IPS-18a (cell line): ENCODE results near the gene ALOX12B.

Experiments used
- H3K27ac ChIP-seq: one replicate; pipeline ENCODE4 v1.5.1; 2013; ENCODE audit warnings: low read length
- H3K27me3 ChIP-seq: one replicate; pipeline ENCODE4 v1.6.1; 2013; ENCODE audit warnings: mild to moderate bottlenecking, low read length; ENCODE audit not compliant: control insufficient read depth, insufficient read depth
- H3K36me3 ChIP-seq: one replicate; pipeline ENCODE4 v1.6.1; 2013; ENCODE audit warnings: low read depth, low read length; ENCODE audit not compliant: control insufficient read depth
- H3K4me1 ChIP-seq: one replicate; pipeline ENCODE4 v1.6.1; 2013; ENCODE audit warnings: low read depth, low read length; ENCODE audit not compliant: control insufficient read depth
- H3K4me3 ChIP-seq: one replicate; pipeline ENCODE4 v1.5.1; 2013; ENCODE audit warnings: low read length
- H3K9ac ChIP-seq: one replicate; pipeline ENCODE4 v1.6.1; 2013; ENCODE audit warnings: mild to moderate bottlenecking, low read length, moderate library complexity
- H3K9me3 ChIP-seq: one replicate; pipeline ENCODE4 v1.6.1; 2013; ENCODE audit warnings: low read depth, low read length; ENCODE audit not compliant: control insufficient read depth

The ALOX12B gene

GRCh38 chr17:8046306-8046928 is 41.1 kb downstream of the ALOX12B start:
- Histone ChIP-seq H3K9ac (no peak overlapping the region), H3K4me1 (no peaks in the 10 kb centered on the region), H3K27me3 (no peaks in the 10 kb centered on the region), H3K36me3 (no peaks in the 10 kb centered on the region), H3K27ac (no peak overlapping the region), H3K4me3 (no peak overlapping the region), H3K9me3 (no peaks in the 10 kb centered on the region)

GRCh38 chr17:8044819-8045810 is 42.4 kb downstream of the ALOX12B start:
- no peaks in the 10 kb centered on the region for H3K4me1 ChIP-seq
- no peak overlapping the region for H3K9ac ChIP-seq
- no peak overlapping the region for H3K4me3 ChIP-seq
- H3K27ac ChIP-seq, result no peak overlapping the region
- H3K9me3 ChIP-seq, result no peaks in the 10 kb centered on the region
- H3K36me3 ChIP-seq, result no peaks in the 10 kb centered on the region
- H3K27me3 ChIP-seq, result no peaks in the 10 kb centered on the region

- H3K4me3 ChIP-seq, result no peak overlapping the region
- H3K4me1 ChIP-seq, result no peaks in the 10 kb centered on the region
- H3K27ac ChIP-seq, result no peak overlapping the region
- H3K9ac ChIP-seq, result no peak overlapping the region
- no peaks in the 10 kb centered on the region for H3K9me3 ChIP-seq
- no peaks in the 10 kb centered on the region for H3K36me3 ChIP-seq
- H3K27me3 ChIP-seq, result no peaks in the 10 kb centered on the region
These were observed 45.5 kb downstream of the ALOX12B start for GRCh38 chr17:8041979-8042378.

GRCh38 chr17:8041249-8041928 is 46.1 kb downstream of the ALOX12B start:
- no peaks in the 10 kb centered on the region for H3K4me1 ChIP-seq
- no peak overlapping the region for H3K9ac ChIP-seq
- no peaks in the 10 kb centered on the region for H3K9me3 ChIP-seq
- H3K27me3 ChIP-seq, result no peaks in the 10 kb centered on the region
- H3K27ac ChIP-seq, result no peak overlapping the region
- H3K36me3 ChIP-seq, result no peaks in the 10 kb centered on the region
- no peak overlapping the region for H3K4me3 ChIP-seq

- Histone ChIP-seq H3K9ac (no peak overlapping the region), H3K36me3 (no peaks in the 10 kb centered on the region), H3K4me3 (no peak overlapping the region), H3K9me3 (no peaks in the 10 kb centered on the region), H3K4me1 (no peaks in the 10 kb centered on the region), H3K27me3 (no peaks in the 10 kb centered on the region), H3K27ac (no peak overlapping the region)
These were observed 47.8 kb downstream of the ALOX12B start for GRCh38 chr17:8039611-8040168.

- no peaks in the 10 kb centered on the region for H3K36me3 ChIP-seq
- H3K27me3 ChIP-seq, result no peaks in the 10 kb centered on the region
- no peak within 1 kb of the TSS for H3K9ac ChIP-seq
- no peaks in the 10 kb centered on the region for H3K4me1 ChIP-seq
- H3K4me3 ChIP-seq, result peak within 1 kb of the TSS; percentile 30
- no peaks in the 10 kb centered on the region for H3K9me3 ChIP-seq
- no peak within 1 kb of the TSS for H3K27ac ChIP-seq
These were observed 48.4 kb downstream of the ALOX12B start, which contains the start of gene ALOX15B for GRCh38 chr17:8038954-8039610. Gene ALOX15B (plus strand): TSS chr17:8039059. CDS start chr17:8039156, 97 bp downstream.

GRCh38 chr17:8032442-8032841 is 55.1 kb downstream of the ALOX12B start:
- peaks cover 8% of the 10 kb centered on the region for H3K27me3 ChIP-seq
- H3K4me3 ChIP-seq, result no peak overlapping the region
- H3K9me3 ChIP-seq, result no peaks in the 10 kb centered on the region
- H3K36me3 ChIP-seq, result no peaks in the 10 kb centered on the region
- H3K27ac ChIP-seq, result no peak overlapping the region
- H3K4me1 ChIP-seq, result no peaks in the 10 kb centered on the region
- no peak overlapping the region for H3K9ac ChIP-seq

- no peak overlapping the region for H3K27ac ChIP-seq
- no peak overlapping the region for H3K9ac ChIP-seq
- H3K36me3 ChIP-seq, result no peaks in the 10 kb centered on the region
- H3K27me3 ChIP-seq, result peaks cover 9% of the 10 kb centered on the region
- no peak overlapping the region for H3K4me3 ChIP-seq
- H3K9me3 ChIP-seq, result no peaks in the 10 kb centered on the region
- H3K4me1 ChIP-seq, result no peaks in the 10 kb centered on the region
These were observed 55.6 kb downstream of the ALOX12B start for GRCh38 chr17:8031950-8032349.

GRCh38 chr17:8031261-8031661 is 56.3 kb downstream of the ALOX12B start:
- Histone ChIP-seq H3K9ac (no peak overlapping the region), H3K36me3 (no peaks in the 10 kb centered on the region), H3K9me3 (no peaks in the 10 kb centered on the region), H3K4me1 (no peaks in the 10 kb centered on the region), H3K27me3 (peaks cover 9% of the 10 kb centered on the region), H3K27ac (no peak overlapping the region), H3K4me3 (no peak overlapping the region)

- Histone ChIP-seq H3K4me3 (no peak overlapping the region), H3K27ac (no peak overlapping the region), H3K27me3 (peaks cover 9% of the 10 kb centered on the region), H3K9ac (no peak overlapping the region), H3K9me3 (no peaks in the 10 kb centered on the region), H3K4me1 (no peaks in the 10 kb centered on the region), H3K36me3 (no peaks in the 10 kb centered on the region)
These were observed 58.4 kb downstream of the ALOX12B start for GRCh38 chr17:8029121-8029520.
